K562 (cell line): ENCODE data around the gene GART. TPM values are rescaled to one million over a fixed set of nuclear protein-coding genes. Genes with fewer than 3 reads are reported as not detected.

Source experiments
- CTBP1 ChIP-seq: fragments of 450-650 bp; IDR thresholded peaks from 2 replicates; pipeline ENCODE4 v1.6.1; 2016; ENCODE audit warnings: borderline replicate concordance
- EP300 ChIP-seq: IDR thresholded peaks from 2 replicates; pipeline ENCODE4 v1.6.1; 2012; ENCODE audit warnings: low read length, improper control_type of control experiment
- GTF2A2 ChIP-seq: IDR thresholded peaks from 2 replicates; pipeline ENCODE4 v1.6.1; 2016; ENCODE audit warnings: mild to moderate bottlenecking, missing genetic modification characterization, missing compliant biosample characterization
- KDM2B ChIP-seq: fragments of 250-450 bp; sonication (Bioruptor Pico); IDR thresholded peaks from 2 replicates; pipeline ENCODE4 v1.8.0; 2021; ENCODE audit warnings: mild to moderate bottlenecking, moderate library complexity
- KLF16 ChIP-seq: IDR thresholded peaks from 2 replicates; pipeline ENCODE4 v1.6.1; 2016; ENCODE audit warnings: antibody characterized with exemption
- POLR2AphosphoS5 ChIP-seq: IDR thresholded peaks from 2 replicates; pipeline ENCODE4 v1.6.1; 2011; ENCODE audit warnings: mild to moderate bottlenecking, low read depth, low read length, moderate library complexity; ENCODE audit not compliant: control insufficient read depth, insufficient read depth
- RFX1 ChIP-seq: fragments of 450-650 bp; IDR thresholded peaks from 2 replicates; pipeline ENCODE4 v1.6.1; 2016; ENCODE audit warnings: mild to moderate bottlenecking, moderate library complexity
- TEAD4 ChIP-seq, 2 experiments: sonication (generic) in 1 of 2; formaldehyde crosslinking in 1 of 2; IDR thresholded peaks; 2 replicates each; pipeline versions ENCODE4 v1.6.1 to v1.8.0; 2012 to 2022; ENCODE audit warnings: borderline replicate concordance in 1 of 2, inconsistent platforms in 1 of 2, low read length in 1 of 2, mild to moderate bottlenecking in 1 of 2, missing genetic modification reagents in 1 of 2
- YY1 ChIP-seq, 3 experiments: IDR thresholded peaks; 2 replicates each; pipeline ENCODE4 v1.6.1; 2011; ENCODE audit warnings: low read length in 2 of 3, mild to moderate bottlenecking in 2 of 3, moderate library complexity in 2 of 3, borderline replicate concordance in 1 of 3, control low read depth in 1 of 3, low read depth in 1 of 3; ENCODE audit not compliant: insufficient read depth in 3 of 3, insufficient replicate concordance in 2 of 3, control insufficient read depth in 1 of 3, insufficient read length in 1 of 3; ENCODE audit errors: extremely low read depth in 1 of 3
- polyA plus RNA-seq, 8 experiments: library from polyadenylated mRNA; depleted of rRNA in 4 of 8; stranded (reverse) in 5 of 8; unstranded in 3 of 8; fragments of >200 nt; fragmentation: Nextera tagmentation in 2 of 8; fragmentation: Illumina TruSeq in 1 of 8; extraction: Ambion mirVana in 2 of 8; extraction: Trizol in 1 of 8; gene quantifications; 2 replicates each; pipeline versions ENCODE4 v1.2.1 to v1.2.3, GENCODE V29; 2011 to 2014; ENCODE audit warnings: inconsistent platforms in 1 of 8, missing spikeins in 1 of 8
- total RNA-seq, 7 experiments: library from RNA; depleted of rRNA in 6 of 7; stranded (reverse); fragments of >200 nt in 6 of 7; fragmentation: Illumina TruSeq in 2 of 7; extraction: Trizol in 2 of 7; gene quantifications; 2 replicates each; pipeline versions ENCODE4 v1.2.1 to v1.2.3, GENCODE V29; 2011 to 2021; ENCODE audit warnings: low replicate concordance in 1 of 7
- TF ChIP-seq, protein P1 (sequence below): sonication (generic); formaldehyde crosslinking; IDR thresholded peaks from 2 replicates; pipeline ENCODE4 v1.8.1; 2022; ENCODE audit warnings: missing genetic modification reagents
- TF ChIP-seq, protein P2 (sequence below): fragments of 450-650 bp; IDR thresholded peaks from 2 replicates; pipeline ENCODE4 v1.6.1; 2016; ENCODE audit warnings: mild to moderate bottlenecking, moderate library complexity
- TF ChIP-seq, protein P3 (sequence below): fragments of 450-650 bp; formaldehyde crosslinking; IDR thresholded peaks from 2 replicates; pipeline ENCODE4 v1.4.0; 2022; ENCODE audit warnings: missing genetic modification characterization

GART gene
- total and polyA plus RNA-seq, 9 of the 15 experiments (the other 6 are each of a cell fraction or from before 2014, with no cell fraction given), result 141 to 429 (median 349) TPM

DNA sequence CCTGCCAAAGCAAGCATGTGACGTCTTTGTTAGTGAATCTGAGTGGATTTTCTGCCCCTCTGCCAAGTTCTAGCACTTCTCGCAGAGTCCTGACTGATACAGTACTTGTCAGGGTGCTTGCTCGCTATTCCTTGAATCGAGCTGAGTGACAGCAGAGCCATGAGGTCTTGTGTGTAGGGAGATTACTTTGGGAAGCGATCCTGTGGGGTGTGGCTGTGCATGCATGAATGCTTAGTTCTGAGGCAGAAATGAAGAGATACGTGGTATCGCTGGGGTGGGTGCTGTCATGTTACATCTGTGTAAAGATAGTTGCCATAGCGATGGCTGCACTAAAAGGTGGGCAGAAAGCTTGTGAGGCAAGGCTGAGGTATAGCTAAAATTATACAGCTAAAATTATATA, 31.1 kb downstream of the GART start (continued):
- TF ChIP-seq, protein P1, sequence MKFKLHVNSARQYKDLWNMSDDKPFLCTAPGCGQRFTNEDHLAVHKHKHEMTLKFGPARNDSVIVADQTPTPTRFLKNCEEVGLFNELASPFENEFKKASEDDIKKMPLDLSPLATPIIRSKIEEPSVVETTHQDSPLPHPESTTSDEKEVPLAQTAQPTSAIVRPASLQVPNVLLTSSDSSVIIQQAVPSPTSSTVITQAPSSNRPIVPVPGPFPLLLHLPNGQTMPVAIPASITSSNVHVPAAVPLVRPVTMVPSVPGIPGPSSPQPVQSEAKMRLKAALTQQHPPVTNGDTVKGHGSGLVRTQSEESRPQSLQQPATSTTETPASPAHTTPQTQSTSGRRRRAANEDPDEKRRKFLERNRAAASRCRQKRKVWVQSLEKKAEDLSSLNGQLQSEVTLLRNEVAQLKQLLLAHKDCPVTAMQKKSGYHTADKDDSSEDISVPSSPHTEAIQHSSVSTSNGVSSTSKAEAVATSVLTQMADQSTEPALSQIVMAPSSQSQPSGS, result no peak
- peak; percentile 65 for TF ChIP-seq EP300
- TF ChIP-seq KDM2B (CRISPR knock-in tag), result no peak
- TF ChIP-seq TEAD4 (IDR thresholded peaks at IDR 0.05; ENCODE audit: low read length), result peak; percentile 82
- TF ChIP-seq TEAD4 (CRISPR knock-in tag; IDR thresholded peaks at IDR 0.05; ENCODE audit: borderline replicate concordance), result no peak
- no peak for TF ChIP-seq YY1 (IDR thresholded peaks at IDR 0.05; ENCODE audit: borderline replicate concordance in 1 of 3, control insufficient read depth in 1 of 3, extremely low read depth in 1 of 3, insufficient read depth in 3 of 3, insufficient read length in 1 of 3, insufficient replicate concordance in 2 of 3, low read depth in 1 of 3, low read length in 2 of 3)
- TF ChIP-seq CTBP1, result peak; percentile 52; the same call in 1 of the 2 replicates
- TF ChIP-seq, protein P2, sequence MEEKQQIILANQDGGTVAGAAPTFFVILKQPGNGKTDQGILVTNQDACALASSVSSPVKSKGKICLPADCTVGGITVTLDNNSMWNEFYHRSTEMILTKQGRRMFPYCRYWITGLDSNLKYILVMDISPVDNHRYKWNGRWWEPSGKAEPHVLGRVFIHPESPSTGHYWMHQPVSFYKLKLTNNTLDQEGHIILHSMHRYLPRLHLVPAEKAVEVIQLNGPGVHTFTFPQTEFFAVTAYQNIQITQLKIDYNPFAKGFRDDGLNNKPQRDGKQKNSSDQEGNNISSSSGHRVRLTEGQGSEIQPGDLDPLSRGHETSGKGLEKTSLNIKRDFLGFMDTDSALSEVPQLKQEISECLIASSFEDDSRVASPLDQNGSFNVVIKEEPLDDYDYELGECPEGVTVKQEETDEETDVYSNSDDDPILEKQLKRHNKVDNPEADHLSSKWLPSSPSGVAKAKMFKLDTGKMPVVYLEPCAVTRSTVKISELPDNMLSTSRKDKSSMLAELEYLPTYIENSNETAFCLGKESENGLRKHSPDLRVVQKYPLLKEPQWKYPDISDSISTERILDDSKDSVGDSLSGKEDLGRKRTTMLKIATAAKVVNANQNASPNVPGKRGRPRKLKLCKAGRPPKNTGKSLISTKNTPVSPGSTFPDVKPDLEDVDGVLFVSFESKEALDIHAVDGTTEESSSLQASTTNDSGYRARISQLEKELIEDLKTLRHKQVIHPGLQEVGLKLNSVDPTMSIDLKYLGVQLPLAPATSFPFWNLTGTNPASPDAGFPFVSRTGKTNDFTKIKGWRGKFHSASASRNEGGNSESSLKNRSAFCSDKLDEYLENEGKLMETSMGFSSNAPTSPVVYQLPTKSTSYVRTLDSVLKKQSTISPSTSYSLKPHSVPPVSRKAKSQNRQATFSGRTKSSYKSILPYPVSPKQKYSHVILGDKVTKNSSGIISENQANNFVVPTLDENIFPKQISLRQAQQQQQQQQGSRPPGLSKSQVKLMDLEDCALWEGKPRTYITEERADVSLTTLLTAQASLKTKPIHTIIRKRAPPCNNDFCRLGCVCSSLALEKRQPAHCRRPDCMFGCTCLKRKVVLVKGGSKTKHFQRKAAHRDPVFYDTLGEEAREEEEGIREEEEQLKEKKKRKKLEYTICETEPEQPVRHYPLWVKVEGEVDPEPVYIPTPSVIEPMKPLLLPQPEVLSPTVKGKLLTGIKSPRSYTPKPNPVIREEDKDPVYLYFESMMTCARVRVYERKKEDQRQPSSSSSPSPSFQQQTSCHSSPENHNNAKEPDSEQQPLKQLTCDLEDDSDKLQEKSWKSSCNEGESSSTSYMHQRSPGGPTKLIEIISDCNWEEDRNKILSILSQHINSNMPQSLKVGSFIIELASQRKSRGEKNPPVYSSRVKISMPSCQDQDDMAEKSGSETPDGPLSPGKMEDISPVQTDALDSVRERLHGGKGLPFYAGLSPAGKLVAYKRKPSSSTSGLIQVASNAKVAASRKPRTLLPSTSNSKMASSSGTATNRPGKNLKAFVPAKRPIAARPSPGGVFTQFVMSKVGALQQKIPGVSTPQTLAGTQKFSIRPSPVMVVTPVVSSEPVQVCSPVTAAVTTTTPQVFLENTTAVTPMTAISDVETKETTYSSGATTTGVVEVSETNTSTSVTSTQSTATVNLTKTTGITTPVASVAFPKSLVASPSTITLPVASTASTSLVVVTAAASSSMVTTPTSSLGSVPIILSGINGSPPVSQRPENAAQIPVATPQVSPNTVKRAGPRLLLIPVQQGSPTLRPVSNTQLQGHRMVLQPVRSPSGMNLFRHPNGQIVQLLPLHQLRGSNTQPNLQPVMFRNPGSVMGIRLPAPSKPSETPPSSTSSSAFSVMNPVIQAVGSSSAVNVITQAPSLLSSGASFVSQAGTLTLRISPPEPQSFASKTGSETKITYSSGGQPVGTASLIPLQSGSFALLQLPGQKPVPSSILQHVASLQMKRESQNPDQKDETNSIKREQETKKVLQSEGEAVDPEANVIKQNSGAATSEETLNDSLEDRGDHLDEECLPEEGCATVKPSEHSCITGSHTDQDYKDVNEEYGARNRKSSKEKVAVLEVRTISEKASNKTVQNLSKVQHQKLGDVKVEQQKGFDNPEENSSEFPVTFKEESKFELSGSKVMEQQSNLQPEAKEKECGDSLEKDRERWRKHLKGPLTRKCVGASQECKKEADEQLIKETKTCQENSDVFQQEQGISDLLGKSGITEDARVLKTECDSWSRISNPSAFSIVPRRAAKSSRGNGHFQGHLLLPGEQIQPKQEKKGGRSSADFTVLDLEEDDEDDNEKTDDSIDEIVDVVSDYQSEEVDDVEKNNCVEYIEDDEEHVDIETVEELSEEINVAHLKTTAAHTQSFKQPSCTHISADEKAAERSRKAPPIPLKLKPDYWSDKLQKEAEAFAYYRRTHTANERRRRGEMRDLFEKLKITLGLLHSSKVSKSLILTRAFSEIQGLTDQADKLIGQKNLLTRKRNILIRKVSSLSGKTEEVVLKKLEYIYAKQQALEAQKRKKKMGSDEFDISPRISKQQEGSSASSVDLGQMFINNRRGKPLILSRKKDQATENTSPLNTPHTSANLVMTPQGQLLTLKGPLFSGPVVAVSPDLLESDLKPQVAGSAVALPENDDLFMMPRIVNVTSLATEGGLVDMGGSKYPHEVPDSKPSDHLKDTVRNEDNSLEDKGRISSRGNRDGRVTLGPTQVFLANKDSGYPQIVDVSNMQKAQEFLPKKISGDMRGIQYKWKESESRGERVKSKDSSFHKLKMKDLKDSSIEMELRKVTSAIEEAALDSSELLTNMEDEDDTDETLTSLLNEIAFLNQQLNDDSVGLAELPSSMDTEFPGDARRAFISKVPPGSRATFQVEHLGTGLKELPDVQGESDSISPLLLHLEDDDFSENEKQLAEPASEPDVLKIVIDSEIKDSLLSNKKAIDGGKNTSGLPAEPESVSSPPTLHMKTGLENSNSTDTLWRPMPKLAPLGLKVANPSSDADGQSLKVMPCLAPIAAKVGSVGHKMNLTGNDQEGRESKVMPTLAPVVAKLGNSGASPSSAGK, result no peak; the same call in 1 of the 2 replicates
- TF ChIP-seq POLR2AphosphoS5, result peak; percentile 56; the same call in 1 of the 2 replicates
- TF ChIP-seq, protein P3, sequence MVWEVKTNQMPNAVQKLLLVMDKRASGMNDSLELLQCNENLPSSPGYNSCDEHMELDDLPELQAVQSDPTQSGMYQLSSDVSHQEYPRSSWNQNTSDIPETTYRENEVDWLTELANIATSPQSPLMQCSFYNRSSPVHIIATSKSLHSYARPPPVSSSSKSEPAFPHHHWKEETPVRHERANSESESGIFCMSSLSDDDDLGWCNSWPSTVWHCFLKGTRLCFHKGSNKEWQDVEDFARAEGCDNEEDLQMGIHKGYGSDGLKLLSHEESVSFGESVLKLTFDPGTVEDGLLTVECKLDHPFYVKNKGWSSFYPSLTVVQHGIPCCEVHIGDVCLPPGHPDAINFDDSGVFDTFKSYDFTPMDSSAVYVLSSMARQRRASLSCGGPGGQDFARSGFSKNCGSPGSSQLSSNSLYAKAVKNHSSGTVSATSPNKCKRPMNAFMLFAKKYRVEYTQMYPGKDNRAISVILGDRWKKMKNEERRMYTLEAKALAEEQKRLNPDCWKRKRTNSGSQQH (CRISPR knock-in tag), result 0 out of 2 replicates have a peak, but pooled peaks have one; percentile 17
- TF ChIP-seq GTF2A2, result no peak
- TF ChIP-seq RFX1, result peak; percentile 93
- peak; percentile 51; the same call in 1 of the 2 replicates for TF ChIP-seq KLF16
